AG09319 (cell line): ENCODE data around the gene ZNF837.
"Not testable (repeated sequence)": the region's sequence is repeated elsewhere in the genome, so short reads cannot be mapped to it uniquely, and the experiment has no call there.

ENCODE experiments used
- DNase-seq: peaks from one replicate; pipeline ENCODE4 v3.0.0-alpha.2; 2010; ENCODE audit warnings: low read depth; ENCODE audit errors: extremely low read depth
- CTCF ChIP-seq: IDR thresholded peaks from 2 replicates; pipeline ENCODE4 v1.5.1; 2011; ENCODE audit warnings: low read depth, mild to moderate bottlenecking, inconsistent platforms, low read length, moderate library complexity

The ZNF837 gene

GRCh38 chr19:58379246-58379645 lies 1.6 kb downstream of the ZNF837 start:
- no peak for DNase-seq
- no peak for TF ChIP-seq CTCF

- not testable (repeated sequence) for DNase-seq
Measured at GRCh38 chr19:58376724-58377123, 4.1 kb downstream of the ZNF837 start.

GRCh38 chr19:58374200-58374599 lies 6.6 kb downstream of the ZNF837 start:
- no peak for DNase-seq
- no peak for TF ChIP-seq CTCF

GRCh38 chr19:58372311-58373133 lies 8.3 kb downstream of the ZNF837 start:
- DNase-seq: no peak
- TF ChIP-seq CTCF: no peak

- TF ChIP-seq CTCF: no peak
- DNase-seq: no peak
Measured at GRCh38 chr19:58368561-58369360, 12.1 kb downstream of the ZNF837 start.

- TF ChIP-seq CTCF: no peak
- DNase-seq: no peak
Measured at GRCh38 chr19:58367698-58368454, 13.0 kb downstream of the ZNF837 start.

GRCh38 chr19:58366585-58367430 lies 14.0 kb downstream of the ZNF837 start:
- no peak for TF ChIP-seq CTCF
- DNase-seq: no peak
